IMR-90 (cell line): ENCODE measurements around the gene PCYT1B.

Experiments
- BHLHE40 ChIP-seq: fragments of 150-350 bp; IDR thresholded peaks from 2 replicates; pipeline ENCODE4 v1.6.1; 2016; ENCODE audit warnings: mild to moderate bottlenecking, low read depth, low read length
- CEBPB ChIP-seq: IDR thresholded peaks from 2 replicates; pipeline ENCODE4 v1.6.1; 2012; ENCODE audit warnings: low read depth, low read length, improper control_type of control experiment
- CHD1 ChIP-seq: IDR thresholded peaks from 2 replicates; pipeline ENCODE4 v1.6.1; 2012; ENCODE audit warnings: low read depth, low read length, improper control_type of control experiment
- FOS ChIP-seq: fragments of 150-350 bp; IDR thresholded peaks from 2 replicates; pipeline ENCODE4 v1.6.1; 2016; ENCODE audit warnings: low read depth, low read length
- MXI1 ChIP-seq: IDR thresholded peaks from 2 replicates; pipeline ENCODE4 v1.6.1; 2012; ENCODE audit warnings: low read depth, mild to moderate bottlenecking, low read length, moderate library complexity, borderline replicate concordance
- NFE2L2 ChIP-seq: fragments of 150-350 bp; IDR thresholded peaks from 2 replicates; pipeline ENCODE4 v1.6.1; 2016; ENCODE audit warnings: low read depth, mild to moderate bottlenecking, low read length
- POLR2A ChIP-seq: IDR thresholded peaks from 2 replicates; pipeline ENCODE4 v1.6.1; 2012; ENCODE audit warnings: mild to moderate bottlenecking, low read depth, low read length
- RFX5 ChIP-seq: IDR thresholded peaks from 2 replicates; pipeline ENCODE4 v1.8.0; 2012; ENCODE audit warnings: low read depth, mild to moderate bottlenecking, low read length, moderate library complexity
- SMC3 ChIP-seq: fragments of 150-350 bp; IDR thresholded peaks from 2 replicates; pipeline ENCODE4 v1.6.1; 2016; ENCODE audit warnings: low read depth, mild to moderate bottlenecking, antibody characterized with exemption, low read length, moderate library complexity
- TF ChIP-seq, protein P1 (sequence below): conservative IDR thresholded peaks from 2 replicates; pipeline ENCODE4 v1.5.1; 2012; ENCODE audit warnings: mild to moderate bottlenecking, low read depth, low read length, improper control_type of control experiment

- TF ChIP-seq, protein P1, sequence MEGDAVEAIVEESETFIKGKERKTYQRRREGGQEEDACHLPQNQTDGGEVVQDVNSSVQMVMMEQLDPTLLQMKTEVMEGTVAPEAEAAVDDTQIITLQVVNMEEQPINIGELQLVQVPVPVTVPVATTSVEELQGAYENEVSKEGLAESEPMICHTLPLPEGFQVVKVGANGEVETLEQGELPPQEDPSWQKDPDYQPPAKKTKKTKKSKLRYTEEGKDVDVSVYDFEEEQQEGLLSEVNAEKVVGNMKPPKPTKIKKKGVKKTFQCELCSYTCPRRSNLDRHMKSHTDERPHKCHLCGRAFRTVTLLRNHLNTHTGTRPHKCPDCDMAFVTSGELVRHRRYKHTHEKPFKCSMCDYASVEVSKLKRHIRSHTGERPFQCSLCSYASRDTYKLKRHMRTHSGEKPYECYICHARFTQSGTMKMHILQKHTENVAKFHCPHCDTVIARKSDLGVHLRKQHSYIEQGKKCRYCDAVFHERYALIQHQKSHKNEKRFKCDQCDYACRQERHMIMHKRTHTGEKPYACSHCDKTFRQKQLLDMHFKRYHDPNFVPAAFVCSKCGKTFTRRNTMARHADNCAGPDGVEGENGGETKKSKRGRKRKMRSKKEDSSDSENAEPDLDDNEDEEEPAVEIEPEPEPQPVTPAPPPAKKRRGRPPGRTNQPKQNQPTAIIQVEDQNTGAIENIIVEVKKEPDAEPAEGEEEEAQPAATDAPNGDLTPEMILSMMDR: no peak
- no peak for TF ChIP-seq SMC3
- no peak for TF ChIP-seq BHLHE40
- no peak for TF ChIP-seq CEBPB
- TF ChIP-seq POLR2A: no peak
- TF ChIP-seq MXI1: no peak
- TF ChIP-seq FOS: no peak
- no peak for TF ChIP-seq CHD1
- TF ChIP-seq RFX5: no peak
- no peak for TF ChIP-seq NFE2L2
These were observed 383 bp downstream of the PCYT1B start for GRCh38 chrX:24646745-24647182.
